GM19452 (cell line): ENCODE data around the gene HOXA6.

ENCODE experiments used
- ATAC-seq: cut with Tn5 transposase; IDR thresholded peaks from one replicate; pipeline ENCODE4 v1.9.1; 2021; ENCODE audit not compliant: unreplicated experiment

Gene HOXA6

DNA sequence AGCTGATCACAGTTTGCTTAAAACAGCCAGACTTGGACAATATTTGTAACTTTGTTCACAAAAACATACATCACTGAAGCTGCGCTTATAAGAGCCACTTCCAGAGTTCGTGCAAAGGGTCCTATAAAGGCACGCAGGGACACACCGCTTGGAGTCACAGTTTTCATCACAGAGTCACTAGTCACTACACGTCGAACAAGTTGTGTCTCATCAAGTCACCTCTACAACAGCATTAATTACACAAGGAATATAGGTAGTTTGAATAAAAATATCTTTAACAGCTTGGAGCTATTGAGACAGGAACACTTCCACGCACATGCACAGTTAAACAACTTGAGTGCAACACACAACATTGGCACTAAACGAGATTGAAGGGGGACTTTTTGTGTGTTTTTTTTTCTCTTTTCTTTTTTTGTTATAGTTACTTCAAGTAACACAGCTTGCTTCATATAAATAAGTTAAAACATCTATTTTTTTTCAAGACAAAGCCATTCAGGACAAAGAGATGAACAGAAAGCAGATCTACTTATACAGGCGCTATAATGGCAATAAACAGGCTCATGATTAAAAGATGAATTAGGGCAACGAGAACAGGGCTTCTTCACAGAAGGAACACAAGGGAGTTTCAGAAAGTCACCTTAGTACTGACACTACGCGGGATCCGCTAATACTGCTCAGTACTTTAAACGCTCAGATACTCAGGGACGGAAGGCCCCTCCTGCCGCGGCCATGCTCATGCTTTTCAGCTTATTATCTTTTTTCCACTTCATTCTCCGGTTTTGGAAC, 6.2 kb downstream of the HOXA6 start:
- ATAC-seq: no peak

- ATAC-seq: no peak
These were observed 7.3 kb downstream of the HOXA6 start for GRCh38 chr7:27140126-27140857.

DNA sequence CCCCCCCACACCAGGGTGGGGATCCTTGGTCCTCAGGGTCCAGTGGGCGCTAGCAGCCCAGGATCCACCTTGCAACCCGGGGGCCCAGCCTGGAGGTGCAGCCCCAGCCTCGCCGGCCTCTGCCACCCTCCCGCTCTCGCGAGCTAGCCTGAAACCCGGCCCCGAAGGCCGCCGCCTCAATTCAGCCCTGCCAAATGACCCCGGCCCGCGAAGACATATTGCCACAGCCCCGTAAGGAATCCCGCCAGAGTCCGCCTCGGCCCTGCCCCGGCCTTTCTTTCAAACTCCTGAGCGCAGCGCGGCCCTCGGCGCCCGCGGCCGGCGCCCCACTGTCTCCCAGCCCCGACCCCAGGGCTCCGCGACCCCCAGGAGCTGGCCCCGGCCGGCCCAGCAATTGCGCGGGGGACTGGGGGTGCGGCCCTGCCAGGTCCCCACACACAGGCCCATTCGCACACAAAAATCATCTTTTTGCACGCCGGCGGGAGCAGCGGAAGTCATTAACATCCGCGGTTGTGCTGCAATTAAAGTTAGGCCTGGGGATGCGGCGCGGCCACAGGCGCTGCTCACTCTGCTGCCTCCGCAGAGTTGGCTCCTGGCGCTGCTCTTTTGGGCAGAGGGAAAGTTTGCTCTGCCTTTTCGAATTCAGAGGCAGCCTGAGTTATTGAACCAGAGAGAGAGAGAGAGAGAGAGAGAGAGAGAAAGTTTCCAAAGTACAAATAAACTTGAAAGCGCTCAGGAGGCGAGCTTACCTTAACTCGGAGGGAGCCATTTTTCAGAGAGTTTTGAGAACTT, 8.0 kb downstream of the HOXA6 start:
- ATAC-seq: no peak

DNA sequence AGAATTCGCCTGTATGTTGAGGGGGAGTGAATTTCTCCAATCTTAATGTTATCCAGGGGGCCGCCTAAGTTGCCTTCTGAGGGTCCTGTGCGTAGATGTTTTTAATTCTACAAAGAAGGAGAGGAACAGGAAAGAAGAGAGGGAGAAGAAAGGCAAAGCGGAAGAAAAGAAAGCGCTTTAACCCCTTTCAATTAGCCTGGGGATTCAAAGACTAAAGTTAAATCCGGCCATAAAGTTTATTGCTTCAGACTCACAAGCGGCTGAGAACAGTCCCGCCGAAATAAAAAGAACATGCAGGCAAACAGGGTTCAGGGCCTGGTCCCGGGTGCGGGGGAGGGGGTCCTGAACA, 8.6 kb downstream of the HOXA6 start:
- no peak for ATAC-seq

DNA sequence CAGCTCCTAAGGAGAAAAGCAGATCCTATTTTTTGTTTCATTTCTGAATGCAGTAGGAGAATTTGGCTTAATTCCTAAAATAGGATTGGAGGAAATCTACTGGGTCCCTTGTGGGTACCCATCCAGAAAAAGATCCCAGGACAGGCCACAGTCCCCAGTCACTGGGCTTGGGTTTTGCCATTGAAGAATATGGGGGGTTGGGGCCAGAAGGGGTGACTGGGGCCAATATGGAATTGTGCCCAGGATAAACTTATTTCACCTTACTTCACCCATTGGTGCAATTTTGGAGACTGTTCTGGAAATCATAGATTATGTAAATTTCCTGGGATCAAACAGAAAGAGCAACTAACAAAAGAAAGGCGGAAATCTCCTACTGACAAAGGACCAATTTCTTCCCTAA, 9.1 kb downstream of the HOXA6 start:
- no peak for ATAC-seq

- no peak for ATAC-seq
These were observed 9.8 kb downstream of the HOXA6 start for GRCh38 chr7:27137640-27138315.

GRCh38 chr7:27134392-27134791, 13.2 kb downstream of the HOXA6 start:
- ATAC-seq: no peak

DNA sequence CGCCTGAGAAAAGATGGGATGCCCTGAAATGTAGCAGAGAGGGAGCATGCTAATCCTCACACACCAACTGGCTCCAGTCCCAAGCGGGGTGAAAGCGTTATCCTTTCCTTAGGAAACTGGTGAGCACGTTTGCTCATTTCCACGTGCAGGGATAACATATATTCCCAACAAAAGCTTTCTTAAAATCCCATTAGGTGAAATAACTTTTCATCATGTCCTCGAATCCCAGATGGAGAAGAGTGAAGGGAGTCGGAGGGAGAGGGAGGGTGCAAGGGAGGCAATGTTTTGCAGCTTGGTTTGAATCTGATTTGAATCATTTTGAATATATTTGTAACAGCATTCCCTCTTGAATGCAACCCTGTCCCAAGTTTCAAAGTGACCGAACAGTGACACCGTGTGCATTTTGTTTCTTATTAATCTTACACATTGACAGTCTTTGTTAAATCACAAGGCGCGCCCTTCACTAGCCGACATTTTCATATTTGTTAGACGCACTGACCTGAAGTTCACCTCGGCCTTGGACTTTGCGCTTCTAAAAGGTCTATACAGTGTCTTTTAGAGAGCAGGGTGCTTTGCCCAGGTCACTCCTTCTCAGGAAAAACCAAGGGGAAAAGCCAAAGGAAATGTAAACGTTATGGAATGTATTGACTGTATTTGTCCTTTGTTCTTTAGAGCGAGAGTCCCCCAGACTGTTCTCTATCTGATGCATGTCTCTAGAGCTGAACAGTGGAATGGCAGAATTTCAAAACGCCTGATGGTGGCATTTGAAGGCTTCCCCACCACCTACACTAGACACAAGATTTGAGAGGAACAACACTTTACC, 14.0 kb downstream of the HOXA6 start:
- no peak for ATAC-seq

DNA sequence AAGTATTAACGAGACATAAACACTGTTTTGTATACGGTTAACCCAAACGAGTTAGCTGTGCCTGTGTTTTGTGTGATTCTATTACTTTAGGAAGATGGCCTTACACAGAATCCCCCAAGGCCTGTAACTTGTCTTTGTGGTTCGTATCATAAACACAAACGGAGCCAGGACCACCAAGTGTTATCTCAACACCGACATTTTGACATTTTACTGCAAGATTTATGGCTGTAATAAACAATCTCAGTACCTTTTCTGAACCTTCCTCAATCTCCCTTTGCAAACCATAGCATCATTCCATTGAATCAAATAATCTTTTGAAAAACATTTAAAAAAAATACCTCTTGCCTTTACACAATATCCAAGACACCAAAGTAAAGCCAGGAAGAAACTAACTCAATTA, 14.6 kb downstream of the HOXA6 start:
- ATAC-seq: no peak

DNA sequence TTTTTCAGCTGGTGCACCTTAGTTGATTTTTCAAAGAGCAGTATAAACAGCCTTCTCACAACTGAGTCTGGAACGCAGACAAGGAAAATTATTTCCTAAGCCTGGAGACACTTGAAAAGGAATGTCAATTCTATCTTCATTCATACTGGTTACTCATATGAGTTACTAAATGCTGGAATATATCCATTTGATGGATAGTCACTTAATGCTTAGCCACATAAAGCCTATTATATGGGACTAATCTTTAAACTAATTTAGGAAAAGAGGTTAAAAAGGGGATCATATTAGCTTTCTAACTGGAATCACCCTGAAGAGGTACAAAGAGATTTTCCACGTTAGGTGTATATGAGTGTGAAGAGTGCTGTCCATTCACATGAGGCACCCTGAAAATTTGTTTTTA, 15.4 kb downstream of the HOXA6 start:
- ATAC-seq: no peak

GRCh38 chr7:27131390-27131819, 16.2 kb downstream of the HOXA6 start:
- no peak for ATAC-seq

GRCh38 chr7:27130540-27131389, 16.8 kb downstream of the HOXA6 start, which contains the start of gene HOXA4:
Gene HOXA4 (minus strand): TSS chr7:27130757. CDS start chr7:27130733, 24 bp downstream.
- no peak for ATAC-seq

DNA sequence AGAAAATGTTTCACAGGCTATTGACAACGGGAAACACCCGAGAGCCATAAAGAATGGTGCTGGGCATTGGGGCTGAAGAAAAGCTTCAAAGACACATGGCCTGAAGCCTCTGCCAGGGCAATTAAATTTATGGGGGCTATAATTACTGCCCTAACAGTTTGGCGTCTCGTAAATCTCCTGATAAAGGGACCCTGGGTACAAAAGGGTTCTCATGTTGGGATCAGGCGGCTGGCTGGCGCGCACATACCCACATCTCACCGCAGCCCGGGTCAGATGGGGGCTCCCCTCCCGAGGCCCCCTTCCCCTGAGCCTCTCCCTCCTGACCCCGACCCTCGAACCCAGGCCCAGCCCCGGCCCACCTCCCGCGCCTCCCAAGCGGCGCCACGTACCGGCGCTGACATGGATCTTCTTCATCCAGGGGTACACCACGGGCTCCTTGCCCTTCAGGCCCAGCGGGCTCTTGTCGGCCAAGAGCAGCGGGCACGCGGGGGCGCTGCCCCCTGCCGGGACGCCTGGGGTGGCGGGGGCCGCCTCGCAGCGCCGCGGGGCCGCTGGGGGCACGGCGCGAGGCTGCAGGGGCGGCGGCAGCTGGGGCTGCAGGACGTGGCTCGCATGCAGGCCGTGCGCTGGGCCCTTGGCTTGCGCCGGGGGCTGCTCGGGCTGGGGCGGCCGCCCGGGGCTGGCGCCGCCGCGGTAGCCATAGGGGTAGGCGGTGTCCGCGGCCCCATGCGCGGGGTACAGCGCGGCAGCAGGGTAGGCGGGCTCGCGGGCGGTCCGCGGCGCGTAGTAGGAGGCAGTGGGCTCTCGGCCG, 17.6 kb downstream of the HOXA6 start:
- no peak for ATAC-seq

GRCh38 chr7:27128776-27129728, 18.5 kb downstream of the HOXA6 start:
- ATAC-seq: no peak

DNA sequence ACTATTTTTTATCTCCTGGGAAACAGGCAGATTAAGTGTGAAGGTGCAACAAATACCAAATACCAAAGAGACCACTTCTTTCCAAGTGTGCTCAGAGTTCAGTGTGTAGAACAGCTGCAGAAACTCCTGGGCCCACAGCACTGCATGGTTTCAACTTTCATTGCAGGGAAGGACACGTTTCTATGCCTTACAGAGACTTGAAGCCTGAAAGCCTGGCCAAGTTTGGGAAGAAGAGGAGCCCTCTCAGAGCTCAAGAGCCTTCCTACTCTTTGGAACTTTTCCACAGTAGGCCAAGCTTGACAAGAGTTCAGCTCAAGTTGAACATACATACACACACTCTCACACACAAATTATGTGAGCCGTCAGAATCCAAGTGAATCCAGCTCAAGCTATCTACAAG, 19.5 kb downstream of the HOXA6 start:
- ATAC-seq: no peak

DNA sequence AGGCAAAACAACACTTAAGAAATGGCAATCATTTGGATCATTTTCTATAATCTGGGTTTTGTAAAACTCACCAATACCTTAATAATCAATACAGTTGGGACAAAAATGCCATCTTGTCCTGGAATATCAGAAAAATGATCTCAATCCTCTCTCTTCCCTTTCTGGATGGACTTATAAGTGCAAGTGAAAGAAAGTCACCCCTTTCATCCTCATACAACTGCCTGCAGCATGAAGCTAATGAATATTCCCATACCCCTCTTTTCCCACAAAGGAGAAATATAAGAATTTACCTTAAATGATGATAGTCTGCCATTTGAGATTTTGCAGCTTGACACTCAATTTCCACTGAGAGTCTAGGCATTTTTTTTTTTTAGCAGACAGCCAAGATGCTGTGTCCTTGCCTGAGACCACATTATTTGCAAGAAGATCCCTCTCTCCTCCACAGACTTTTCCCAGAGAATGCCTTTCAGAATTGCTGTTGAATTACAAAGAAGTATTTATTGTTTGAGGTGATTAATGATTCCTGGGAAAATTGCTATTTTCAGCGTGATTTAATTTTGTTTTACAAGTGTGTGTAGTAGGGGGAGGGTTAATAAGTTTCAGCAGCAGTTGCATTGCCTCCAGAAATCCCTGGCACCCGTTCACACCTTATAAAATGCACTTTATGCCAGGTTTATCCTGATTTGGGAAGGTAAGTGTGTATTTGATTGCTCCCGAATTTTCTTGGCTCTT, 20.8 kb downstream of the HOXA6 start:
- ATAC-seq: no peak

GRCh38 chr7:27125986-27126394, 21.6 kb downstream of the HOXA6 start:
- no peak for ATAC-seq
